GM18502 (cell line): ENCODE measurements around the gene CCDC24.

Source experiments
- ATAC-seq: cut with Tn5 transposase; IDR thresholded peaks from one replicate; pipeline ENCODE4 v1.9.1; 2021; ENCODE audit warnings: mild to moderate bottlenecking; ENCODE audit not compliant: unreplicated experiment, poor library complexity

CCDC24 gene

DNA sequence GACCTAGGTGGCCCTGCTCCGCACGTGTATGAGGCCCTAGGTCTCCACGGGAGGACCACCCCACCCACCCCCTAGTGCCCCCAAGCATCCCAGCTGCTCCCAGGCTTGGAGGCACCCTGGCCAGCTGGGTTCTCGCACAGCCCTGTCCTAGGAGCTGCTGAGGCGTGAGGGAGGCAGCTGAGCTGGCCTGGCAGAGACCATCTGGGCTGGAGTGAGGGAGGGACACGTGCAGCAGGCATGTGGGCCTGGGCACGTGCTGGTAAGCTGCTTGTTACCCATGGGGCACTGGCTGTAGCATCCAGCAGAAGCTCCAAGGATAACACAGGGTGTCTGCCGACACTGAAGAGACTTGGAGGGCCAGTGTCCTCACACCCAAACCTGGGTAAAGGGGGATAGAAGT lies 29.8 kb downstream of the CCDC24 start:
- ATAC-seq = no peak

DNA sequence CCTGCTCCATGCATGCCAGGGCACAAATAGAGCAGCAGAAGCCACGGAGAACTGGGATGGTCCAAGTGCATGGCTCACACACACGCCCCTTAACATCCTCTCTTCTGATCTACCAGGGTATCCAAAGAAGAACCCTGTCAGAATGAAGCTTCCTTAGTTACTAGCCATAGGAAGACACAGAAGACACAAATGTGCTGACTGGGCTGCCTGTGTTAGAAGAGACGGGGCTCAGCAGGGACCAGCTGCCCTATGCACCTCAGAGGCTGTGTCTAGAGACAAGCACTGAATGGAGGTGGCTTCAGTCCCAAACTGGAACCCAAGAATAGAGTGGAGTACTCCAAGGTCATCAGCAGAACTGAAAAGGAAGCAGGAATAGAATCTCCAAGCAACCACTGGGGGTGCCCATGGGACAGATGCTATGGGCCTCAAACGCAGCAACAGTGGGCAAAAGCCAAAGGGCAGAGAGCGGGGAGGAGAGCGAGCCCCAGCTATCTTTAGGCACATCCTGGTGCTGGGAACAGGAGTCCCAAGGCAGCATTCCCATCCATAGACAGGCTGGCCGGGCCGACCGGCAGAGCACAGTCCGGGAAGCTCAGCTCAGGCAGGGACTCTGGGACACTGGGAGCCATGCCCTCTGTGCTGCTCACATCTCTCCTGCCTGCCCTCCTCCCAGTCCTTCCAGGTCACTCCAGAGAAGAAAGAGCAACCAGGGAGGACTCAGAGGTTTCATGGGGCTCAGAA lies 30.4 kb downstream of the CCDC24 start:
- no peak for ATAC-seq

DNA sequence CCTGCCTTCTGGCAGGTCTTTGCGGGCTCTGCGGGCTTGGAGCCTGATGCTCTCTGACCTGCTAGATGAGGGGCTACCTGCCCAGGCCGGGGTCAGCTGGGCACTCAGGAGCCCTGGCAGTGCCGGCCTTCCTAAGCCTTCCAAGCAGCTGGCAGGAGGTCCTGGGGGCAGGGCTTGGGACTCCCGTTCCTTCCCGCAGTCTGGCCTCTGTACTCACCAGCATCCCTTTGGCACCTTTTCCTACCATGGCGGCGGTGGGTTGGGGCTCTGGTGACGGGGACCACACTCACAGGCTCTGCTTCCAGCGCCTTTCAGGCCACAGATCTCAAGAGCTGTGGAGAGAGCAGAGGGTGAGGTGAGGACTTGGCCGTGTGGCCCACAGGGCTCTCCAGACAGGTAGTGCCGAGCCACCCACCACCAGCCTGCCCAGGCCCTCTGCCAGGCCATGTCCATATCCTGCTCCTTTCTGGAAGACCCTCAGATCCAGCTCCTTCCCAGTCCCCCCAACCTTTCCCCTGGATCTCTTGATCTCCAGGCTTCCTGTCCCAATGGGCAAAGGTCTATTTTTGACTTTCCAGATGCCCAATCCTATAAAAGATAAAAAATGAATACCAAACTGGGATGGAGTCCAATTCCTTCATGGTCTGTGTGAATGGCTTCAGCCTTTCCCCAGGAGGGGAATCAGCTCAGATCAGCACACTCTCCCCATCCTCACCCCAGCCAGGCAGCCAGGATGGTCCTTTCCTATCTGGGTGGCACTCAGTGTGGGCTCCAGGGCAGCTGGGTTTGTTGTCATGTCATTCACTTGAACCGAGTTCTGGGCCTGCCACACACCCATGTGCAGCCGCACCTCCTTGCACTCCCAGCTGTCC lies 32.9 kb downstream of the CCDC24 start:
- ATAC-seq = no peak

DNA sequence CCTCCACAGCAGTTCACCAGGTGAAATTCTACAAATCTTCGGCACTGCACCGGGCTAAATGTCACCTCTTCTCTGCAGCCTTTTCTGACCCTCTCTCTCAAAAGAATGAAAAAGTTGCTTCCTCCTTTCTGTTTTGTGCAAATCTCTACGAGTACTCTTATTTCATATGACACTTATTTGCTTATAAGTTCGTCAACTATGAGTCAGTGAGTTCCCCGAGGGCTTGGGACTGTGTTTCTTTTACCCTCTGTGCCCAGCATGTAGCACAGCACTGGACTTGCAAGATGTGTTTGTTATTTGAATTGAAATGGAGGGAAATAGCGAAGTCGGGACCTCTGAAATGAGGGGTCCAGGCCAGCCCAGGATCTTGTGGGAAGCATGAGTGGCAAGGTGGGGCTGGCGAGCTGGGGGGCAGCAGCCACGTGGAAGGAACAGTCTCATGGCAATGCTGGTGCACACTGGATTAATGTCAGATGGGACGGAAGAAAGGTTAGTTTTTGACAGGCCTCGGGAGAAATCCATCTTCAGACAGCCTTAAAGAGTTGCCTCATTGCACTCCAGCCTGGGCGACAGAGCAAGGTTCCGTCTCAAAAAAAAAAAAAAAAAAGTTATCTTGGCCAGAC lies 33.6 kb downstream of the CCDC24 start:
- ATAC-seq = no peak

DNA sequence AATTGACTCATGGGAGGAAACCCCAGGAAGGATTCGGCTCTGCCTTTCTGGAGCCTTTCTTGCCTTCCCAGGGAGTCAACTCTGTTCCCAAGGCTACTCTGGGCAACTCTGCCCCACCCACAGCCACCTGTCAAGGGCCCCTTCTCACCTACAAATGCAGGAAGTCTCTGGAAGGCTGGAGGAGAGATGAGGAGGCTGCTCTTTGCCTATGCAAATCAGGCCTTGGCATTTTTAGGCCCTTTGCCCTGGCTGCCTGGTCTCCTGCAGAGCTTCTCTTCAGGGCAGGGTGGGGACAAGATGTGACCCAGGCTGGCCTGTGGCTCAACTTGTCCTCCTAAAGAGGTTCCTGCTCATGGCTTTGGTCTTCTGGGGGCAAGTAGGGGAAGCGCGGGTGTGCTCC lies 34.4 kb downstream of the CCDC24 start:
- ATAC-seq = no peak

DNA sequence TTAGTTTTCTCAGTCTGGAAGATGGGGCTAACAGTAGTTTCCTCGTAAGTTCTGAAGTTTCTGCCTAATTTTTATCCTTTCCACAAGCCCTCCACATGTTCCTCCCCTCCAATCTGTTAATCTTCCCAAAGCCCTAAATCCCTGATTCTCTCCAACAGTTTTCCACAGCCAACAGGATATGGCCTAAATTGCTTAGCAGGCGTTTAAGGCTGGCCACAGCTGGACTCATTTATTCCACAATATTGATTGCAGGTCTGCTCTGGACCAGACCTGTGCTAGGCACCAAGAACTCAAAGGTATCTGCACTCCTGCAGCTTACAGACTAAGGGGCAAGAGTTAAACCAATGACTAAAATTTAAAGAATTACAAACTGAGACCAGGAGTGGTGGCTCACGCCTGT lies 35.9 kb downstream of the CCDC24 start:
- no peak for ATAC-seq

GRCh38 chr1:44029260-44029910 lies 38.0 kb downstream of the CCDC24 start:
- ATAC-seq = peak; percentile 45

DNA sequence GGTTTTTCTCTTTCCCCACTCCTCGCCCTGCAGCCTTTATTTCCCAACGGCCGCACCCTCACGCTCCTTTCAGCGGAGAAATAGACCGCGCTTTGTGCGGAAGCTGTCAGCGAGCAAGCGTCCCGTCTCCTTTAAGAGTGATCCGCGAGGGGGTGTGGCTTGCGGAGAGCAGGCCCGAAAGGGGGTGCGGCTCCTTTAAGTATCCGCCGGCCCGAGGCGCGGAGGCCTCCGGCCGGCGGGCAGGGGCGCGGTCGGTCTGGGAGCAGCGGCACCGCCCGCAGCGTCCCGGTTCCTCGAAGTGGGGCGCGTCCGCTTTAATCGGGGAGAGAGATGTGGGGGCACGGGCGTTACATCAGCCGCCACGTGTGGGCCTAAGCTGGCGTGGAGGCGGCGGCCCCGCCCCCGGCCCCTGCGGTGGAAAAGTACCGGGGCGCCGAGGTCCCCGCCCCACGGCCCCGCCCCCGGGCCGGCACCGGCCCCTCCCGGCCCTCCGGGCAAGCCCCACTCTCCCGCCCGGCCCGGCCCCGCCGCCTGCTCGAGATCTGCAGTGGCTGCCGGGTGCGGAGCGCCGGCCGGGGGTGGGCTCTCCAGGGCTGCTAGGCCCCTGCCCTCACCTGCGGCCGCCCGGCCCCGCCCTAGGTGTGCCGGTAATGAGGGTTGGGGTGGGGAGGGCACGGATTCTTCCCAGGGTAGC lies 38.7 kb downstream of the CCDC24 start:
- peak; percentile 86 for ATAC-seq

- peak; percentile 28 for ATAC-seq
Measured at GRCh38 chr1:44030605-44031251, 39.3 kb downstream of the CCDC24 start.

- no peak for ATAC-seq
Measured at GRCh38 chr1:44031252-44032169, 40.1 kb downstream of the CCDC24 start, which contains the start of gene SLC6A9. SLC6A9 (minus strand) TSS chr1:44031462; CDS start chr1:44024277, 7,185 bp downstream.

DNA sequence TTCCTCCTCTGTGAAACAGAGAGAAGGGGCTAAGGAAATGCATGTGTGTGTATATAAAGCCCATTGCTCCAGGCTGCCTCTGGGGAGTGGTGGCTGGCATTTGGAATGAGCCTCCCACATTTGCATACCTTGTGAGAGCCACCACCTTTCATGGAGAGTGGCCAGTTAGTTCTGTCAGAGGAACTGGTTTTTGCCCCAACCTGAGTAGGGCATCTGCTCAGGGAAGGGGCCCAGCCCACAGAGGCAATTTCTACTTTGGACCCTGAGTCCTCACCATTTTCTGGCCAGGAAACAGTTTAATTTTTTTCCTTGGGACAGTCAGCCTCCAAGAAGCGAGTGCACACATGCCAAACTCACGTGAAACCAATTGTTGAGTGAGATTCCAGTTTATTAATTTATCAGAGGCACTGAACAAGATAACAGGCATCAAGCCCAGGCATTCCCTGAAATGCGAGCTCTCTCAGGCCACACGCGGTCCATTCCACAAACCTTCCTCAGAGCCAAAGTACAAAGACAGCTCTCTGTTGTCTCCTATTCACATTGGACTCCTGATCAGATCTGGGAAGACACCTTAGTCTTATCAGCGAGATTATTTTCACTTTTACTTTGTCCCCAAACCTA lies 40.9 kb downstream of the CCDC24 start:
- no peak for ATAC-seq

- ATAC-seq = no peak
Measured at GRCh38 chr1:44033041-44033575, 41.7 kb downstream of the CCDC24 start.

- no peak for ATAC-seq
Measured at GRCh38 chr1:44033756-44034155, 42.4 kb downstream of the CCDC24 start.

- no peak for ATAC-seq
Measured at GRCh38 chr1:44034423-44034822, 43.0 kb downstream of the CCDC24 start.

- ATAC-seq = no peak
Measured at GRCh38 chr1:44034976-44035716, 43.7 kb downstream of the CCDC24 start.

DNA sequence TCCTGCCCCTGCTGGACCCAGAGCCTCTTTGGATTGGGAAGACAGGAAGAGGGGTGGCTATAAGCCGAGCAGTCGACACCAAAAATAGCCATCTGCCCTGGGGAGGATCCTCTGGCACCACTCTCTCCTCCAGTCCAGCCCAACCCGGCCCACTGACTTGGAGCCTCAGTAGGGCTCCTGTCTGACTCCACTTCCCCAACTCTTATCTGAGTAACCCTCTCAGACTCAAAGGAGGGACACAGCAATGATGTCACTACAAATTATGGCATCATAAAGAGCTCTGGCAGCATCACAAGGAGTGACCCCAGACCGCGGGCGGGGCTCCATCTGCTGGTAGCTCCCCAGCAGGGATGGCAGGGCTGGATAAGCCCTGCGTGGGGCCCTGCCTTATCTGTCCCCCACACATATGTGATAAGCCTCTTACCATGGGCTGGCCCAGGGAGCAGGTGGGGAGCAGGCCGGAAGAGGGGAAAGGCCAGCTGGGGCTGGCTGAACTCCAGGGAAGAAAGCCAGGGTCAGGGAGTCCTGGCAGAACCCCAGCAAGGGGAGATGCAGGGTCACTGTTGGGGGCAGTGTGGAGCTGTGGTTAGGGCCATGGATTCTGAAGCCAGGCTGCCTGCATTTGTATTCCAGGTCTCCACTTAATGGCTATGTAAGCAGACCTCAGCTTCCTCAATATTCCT lies 44.5 kb downstream of the CCDC24 start:
- no peak for ATAC-seq
